ENCODE data around the gene OPHN1.

DNA sequence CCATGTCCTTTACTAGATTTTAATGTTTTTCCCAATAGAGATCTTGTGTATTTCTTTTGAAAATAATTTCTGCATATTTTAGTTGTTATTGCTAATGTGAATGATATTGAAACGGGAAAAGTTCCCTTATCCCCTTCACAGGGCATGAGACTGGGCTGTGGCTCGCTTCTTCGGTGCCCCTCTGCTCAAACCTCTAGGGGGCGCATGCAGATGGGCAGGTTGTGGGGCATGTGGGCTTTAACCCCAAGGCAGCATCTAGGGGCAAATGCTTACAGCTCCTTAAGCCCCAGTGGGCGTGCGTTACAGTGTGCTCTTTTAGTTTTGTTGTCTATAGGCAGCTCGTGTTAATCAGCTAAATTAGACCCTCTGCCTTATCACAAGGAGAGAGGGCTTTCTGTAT, 194.7 kb downstream of the OPHN1 start:
- TF ChIP-seq CTCF (conservative IDR thresholded peaks at IDR 0.05; ENCODE audit: low read depth in 2 of 2), result peak; percentile 66 to 74
- no peak for TF ChIP-seq STAT1 (IDR thresholded peaks at IDR 0.05; ENCODE audit: unreplicated experiment)
- TF ChIP-seq EZH2 (IDR thresholded peaks at IDR 0.05; ENCODE audit: low read depth, unreplicated experiment), result no peak
- TF ChIP-seq ETS1 (IDR thresholded peaks at IDR 0.05), result no peak
- no peak for TF ChIP-seq REST (IDR thresholded peaks at IDR 0.05; ENCODE audit: unreplicated experiment)
- TF ChIP-seq NANOG (IDR thresholded peaks at IDR 0.05; ENCODE audit: borderline replicate concordance), result no peak
- no peak for TF ChIP-seq CREB1 (CRISPR knock-in tag; IDR thresholded peaks at IDR 0.05; ENCODE audit: low read depth)
- TF ChIP-seq POLR2AphosphoS5 (IDR thresholded peaks at IDR 0.05; ENCODE audit: low read depth), result no peak
